Calu3 (cell line): ENCODE results near the gene MYH9. TPM values are rescaled to one million over a fixed set of nuclear protein-coding genes. Genes with fewer than 3 reads are reported as not detected.

Source experiments
- BruUV-seq: library from RNA; stranded (reverse); fragments of 400-500 nt; replicated peaks from 2 replicates; lab custom pipeline; 2021; lab: Mats Ljungman, UMichigan
- CTCF ChIA-PET: fragments of 300-600 bp; sonication (Branson Sonifier 250); formaldehyde crosslinking; loops from one replicate; lab custom pipeline; 2022; ENCODE audit warnings: antibody characterized with exemption; lab: Charles Lee
- DNase-seq: peaks from one replicate; pipeline ENCODE4 v3.0.0; 2022
- H3K27ac Mint-ChIP-seq: one replicate; pipeline ENCODE4 v1.8.0; 2022; ENCODE audit warnings: mixed read lengths; ENCODE audit not compliant: unreplicated experiment
- H3K27me3 Mint-ChIP-seq: one replicate; pipeline ENCODE4 v1.8.0; 2022; ENCODE audit warnings: mixed read lengths; ENCODE audit not compliant: unreplicated experiment
- H3K36me3 Mint-ChIP-seq: one replicate; pipeline ENCODE4 v1.8.0; 2022; ENCODE audit warnings: mild to moderate bottlenecking, moderate library complexity, mixed read lengths; ENCODE audit not compliant: insufficient read depth, unreplicated experiment
- H3K4me1 Mint-ChIP-seq: one replicate; pipeline ENCODE4 v1.8.0; 2022; ENCODE audit warnings: mild to moderate bottlenecking, low read depth, mixed read lengths; ENCODE audit not compliant: unreplicated experiment
- H3K4me3 Mint-ChIP-seq: one replicate; pipeline ENCODE4 v1.8.0; 2022; ENCODE audit warnings: mild to moderate bottlenecking, low read depth, moderate library complexity, mixed read lengths; ENCODE audit not compliant: unreplicated experiment
- H3K9me3 Mint-ChIP-seq: one replicate; pipeline ENCODE4 v1.8.0; 2022; ENCODE audit warnings: low read depth, mixed read lengths; ENCODE audit not compliant: unreplicated experiment
- CTCF ChIP-seq: fragments of 200-600 bp; IDR thresholded peaks from one replicate; pipeline ENCODE4 v1.8.0; 2022; ENCODE audit warnings: antibody characterized with exemption; ENCODE audit not compliant: unreplicated experiment
- intact Hi-C: fragments of 100-400 bp; cut with micrococcal nuclease; formaldehyde crosslinking; loops from one replicate; pipeline ENCODE4 v1.10.0; 2022; ENCODE audit not compliant: unreplicated experiment
- total RNA-seq: library from RNA; stranded (reverse); gene quantifications from 2 replicates; pipeline ENCODE4 v1.2.3, GENCODE V29; 2022

Gene MYH9
- total RNA-seq, 1 experiment from 2014 or later: 606 TPM

DNA sequence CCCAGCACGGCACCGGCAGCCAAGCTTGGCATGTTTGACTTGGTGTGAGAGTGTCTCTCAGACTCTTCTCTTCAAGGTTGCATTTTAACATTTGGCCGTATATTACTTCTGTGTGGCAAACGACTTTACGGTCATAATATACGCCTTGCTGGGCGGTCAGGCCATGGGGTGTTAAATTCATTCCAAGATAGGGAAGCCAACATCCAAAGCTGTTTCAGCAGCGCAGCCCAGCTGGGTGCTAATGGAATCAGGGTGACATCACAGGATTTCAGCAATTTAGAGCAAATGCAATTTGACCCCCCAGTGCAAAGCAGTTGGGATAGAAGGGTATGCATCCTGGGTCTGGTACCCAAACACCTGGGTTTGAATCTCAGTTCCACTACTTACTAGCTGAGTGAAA, 16.7 kb upstream of the MYH9 start:
- Mint-ChIP-seq H3K36me3 (peaks cover 8% of the 10 kb centered on the region), H3K9me3 (no peaks in the 10 kb centered on the region), H3K27me3 (no peaks in the 10 kb centered on the region), H3K4me3 (no peak overlapping the region), H3K27ac (no peak overlapping the region), H3K4me1 (peaks cover 26% of the 10 kb centered on the region)
- CTCF ChIA-PET: interaction anchor here (0.6 to 1.8 kb wide), 2 partner anchors 66 to 297 kb away, joined by 5 to 6 read pairs; no protein-coding TSS in a partner anchor
- TF ChIP-seq CTCF: no peak
- BruUV-seq: no TSS peak
- intact Hi-C loops: no loop called here
- no peak for DNase-seq

- CTCF ChIA-PET: no interaction called here
- DNase-seq: no peak
- H3K36me3 Mint-ChIP-seq: peaks cover 17% of the 10 kb centered on the region
- H3K27ac Mint-ChIP-seq: peak overlapping the region; percentile 92
- no TSS peak for BruUV-seq
- no peak for TF ChIP-seq CTCF
- H3K9me3 Mint-ChIP-seq: no peaks in the 10 kb centered on the region
- H3K27me3 Mint-ChIP-seq: no peaks in the 10 kb centered on the region
- H3K4me1 Mint-ChIP-seq: peaks cover 51% of the 10 kb centered on the region
- intact Hi-C loops: no loop called here
- peak overlapping the region; percentile 38 for H3K4me3 Mint-ChIP-seq
Measured at GRCh38 chr22:36399472-36399778, 11.7 kb upstream of the MYH9 start.

GRCh38 chr22:36398601-36399471, 11.1 kb upstream of the MYH9 start:
- intact Hi-C loops: no loop called here
- Mint-ChIP-seq H3K27ac (peak overlapping the region; percentile 92), H3K9me3 (no peaks in the 10 kb centered on the region), H3K4me1 (peaks cover 57% of the 10 kb centered on the region), H3K36me3 (peaks cover 17% of the 10 kb centered on the region), H3K27me3 (no peaks in the 10 kb centered on the region), H3K4me3 (peak overlapping the region; percentile 38)
- CTCF ChIA-PET: interaction anchor here (0.9 to 1.0 kb wide), 2 partner anchors 10 to 71 kb away, joined by 3 read pairs; no protein-coding TSS in a partner anchor
- peak; percentile 44 for DNase-seq
- TF ChIP-seq CTCF: no peak
- BruUV-seq: no TSS peak

DNA sequence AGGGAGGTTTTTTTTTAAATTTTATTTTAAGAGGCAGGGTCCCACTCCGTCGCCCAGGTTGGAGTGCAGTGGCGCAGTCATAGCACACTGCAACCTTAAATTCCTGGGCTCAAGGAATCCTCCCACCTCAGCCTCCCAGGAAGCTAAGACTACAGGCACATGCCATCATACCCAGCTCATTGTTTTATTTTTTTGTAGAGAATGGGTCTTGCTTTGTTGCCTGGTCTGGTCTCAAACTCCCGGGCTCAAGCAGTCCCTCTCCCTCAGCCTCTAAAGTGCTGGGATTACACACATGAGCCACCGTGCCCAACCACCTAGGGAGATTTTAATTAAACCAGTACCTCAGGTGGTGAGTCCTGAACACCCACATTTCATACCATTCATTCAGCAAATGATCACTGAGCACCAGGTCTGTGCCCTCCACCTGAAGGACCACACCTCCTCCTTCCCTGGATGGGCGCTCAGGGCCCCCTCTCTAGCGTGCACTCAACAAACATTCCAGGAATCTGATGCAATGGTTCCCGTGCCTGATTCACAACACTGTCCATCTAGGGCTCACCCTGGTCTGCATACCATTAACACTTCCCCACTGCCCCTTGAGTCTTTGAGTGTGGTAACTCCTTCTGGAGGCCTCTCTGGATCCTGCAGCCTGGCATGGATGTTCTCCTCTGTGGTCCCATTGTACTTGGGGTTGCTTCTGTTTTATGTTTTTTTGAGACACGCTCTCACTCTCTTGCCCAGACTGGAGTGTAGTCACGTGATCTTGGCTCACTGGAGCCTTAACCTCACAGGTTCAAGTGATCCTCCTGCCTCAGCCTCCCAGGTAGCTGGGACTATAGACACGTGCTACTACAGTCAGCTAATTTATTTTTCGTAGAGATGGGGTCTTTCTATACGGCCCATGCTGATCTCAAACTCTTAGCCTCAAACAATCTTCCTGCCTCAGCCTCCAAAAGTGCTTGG, 9.6 kb upstream of the MYH9 start:
- H3K27me3 Mint-ChIP-seq: no peaks in the 10 kb centered on the region
- H3K9me3 Mint-ChIP-seq: no peaks in the 10 kb centered on the region
- intact Hi-C loops: no loop called here
- no peak overlapping the region for H3K4me3 Mint-ChIP-seq
- CTCF ChIA-PET: interaction anchor here (0.9 to 1.2 kb wide), 7 partner anchors 8 to 73 kb away, joined by 3 to 5 read pairs (median 4); partner anchors contain the start of gene MYH9
- DNase-seq: peak; percentile 50
- BruUV-seq: TSS peak; percentile 98
- TF ChIP-seq CTCF: no peak
- H3K36me3 Mint-ChIP-seq: peaks cover 17% of the 10 kb centered on the region
- peak overlapping the region; percentile 87 for H3K27ac Mint-ChIP-seq
- H3K4me1 Mint-ChIP-seq: peaks cover 57% of the 10 kb centered on the region
